Esophagus muscularis mucosa (tissue), 4 donors: ENCODE data around the gene DIAPH3.

Experiments used
- CTCF ChIP-seq, 3 experiments: fragments of 200-600 bp in 2 of 3; fragments of 450-650 bp in 1 of 3; sonication (generic) in 2 of 3; IDR thresholded peaks; one replicate each; pipeline ENCODE4 v1.5.1; 2017 to 2019; ENCODE audit warnings: antibody characterized with exemption in 3 of 3, mild to moderate bottlenecking in 2 of 3, moderate library complexity in 1 of 3
- EP300 ChIP-seq: sonication (generic); formaldehyde crosslinking; IDR thresholded peaks from one replicate; pipeline ENCODE4 v1.6.1; 2017; ENCODE audit warnings: antibody characterized with exemption
- POLR2A ChIP-seq: fragments of 450-650 bp; IDR thresholded peaks from one replicate; pipeline ENCODE4 v1.6.1; 2017; ENCODE audit warnings: antibody characterized with exemption, moderate library complexity, mild to moderate bottlenecking, low read depth
- POLR2AphosphoS5 ChIP-seq, 2 donors: sonication (generic); formaldehyde crosslinking; IDR thresholded peaks; one replicate each; pipeline ENCODE4 v1.6.1; 2017; ENCODE audit warnings: antibody characterized with exemption in 2 of 2

GRCh38 chr13:59863621-59864020 is 300.1 kb downstream of the DIAPH3 start:
- TF ChIP-seq EP300 (no peak), CTCF (IDR thresholded peaks at IDR 0.05) (no peak), POLR2A (no peak), POLR2AphosphoS5 (IDR thresholded peaks at IDR 0.05) (no peak)
